AG04450 (cell line): ENCODE data around the gene KIF5C. TPM values are rescaled to one million over a fixed set of nuclear protein-coding genes. Genes with fewer than 3 reads are reported as not detected.
A peak's percentile ranks its signal among the peaks of the same experiment; 100 is the strongest.

Source experiments
- CTCF ChIA-PET: fragments of 300-600, 350-600 bp; formaldehyde crosslinking; extraction: SDS; loops from one replicate; lab custom pipeline; 2022; ENCODE audit warnings: antibody characterized with exemption, inconsistent platforms; lab: Charles Lee
- POLR2A ChIA-PET: fragments of 350-600 bp; formaldehyde crosslinking; extraction: SDS; loops from one replicate; lab custom pipeline; 2021; ENCODE audit warnings: antibody characterized with exemption, inconsistent platforms; lab: Yijun Ruan, JAX
- DNase-seq: peaks from one replicate; pipeline ENCODE4 v3.0.0-alpha.2; 2011; ENCODE audit warnings: low read depth, low spot score
- H3K27ac ChIP-seq: one replicate; pipeline ENCODE4 v1.5.1; 2012; ENCODE audit warnings: low read depth, low read length, control low read depth
- H3K27me3 ChIP-seq: one replicate; pipeline ENCODE4 v1.6.0; 2012; ENCODE audit warnings: low read length; ENCODE audit not compliant: control insufficient read depth, insufficient read depth
- H3K4me3 ChIP-seq: 2 replicates; pipeline ENCODE4 v1.5.1; 2011; ENCODE audit warnings: mild to moderate bottlenecking, low read depth, low read length, control low read depth
- H3K9me3 ChIP-seq: 2 replicates; pipeline ENCODE4 v1.5.1; 2012; ENCODE audit warnings: low read length; ENCODE audit not compliant: control insufficient read depth, insufficient read depth
- polyA plus RNA-seq: library from polyadenylated mRNA; depleted of rRNA; stranded (reverse); fragments of >200 nt; gene quantifications from 2 replicates; pipeline ENCODE4 v1.2.3, GENCODE V29; 2011
- TF ChIP-seq, protein P1 (sequence below): IDR thresholded peaks from 2 replicates; pipeline ENCODE4 v1.5.1; 2011; ENCODE audit warnings: low read depth, low read length, control low read depth, inconsistent platforms

The KIF5C gene
- polyA plus RNA-seq, 1 experiment = 0.12 TPM

DNA sequence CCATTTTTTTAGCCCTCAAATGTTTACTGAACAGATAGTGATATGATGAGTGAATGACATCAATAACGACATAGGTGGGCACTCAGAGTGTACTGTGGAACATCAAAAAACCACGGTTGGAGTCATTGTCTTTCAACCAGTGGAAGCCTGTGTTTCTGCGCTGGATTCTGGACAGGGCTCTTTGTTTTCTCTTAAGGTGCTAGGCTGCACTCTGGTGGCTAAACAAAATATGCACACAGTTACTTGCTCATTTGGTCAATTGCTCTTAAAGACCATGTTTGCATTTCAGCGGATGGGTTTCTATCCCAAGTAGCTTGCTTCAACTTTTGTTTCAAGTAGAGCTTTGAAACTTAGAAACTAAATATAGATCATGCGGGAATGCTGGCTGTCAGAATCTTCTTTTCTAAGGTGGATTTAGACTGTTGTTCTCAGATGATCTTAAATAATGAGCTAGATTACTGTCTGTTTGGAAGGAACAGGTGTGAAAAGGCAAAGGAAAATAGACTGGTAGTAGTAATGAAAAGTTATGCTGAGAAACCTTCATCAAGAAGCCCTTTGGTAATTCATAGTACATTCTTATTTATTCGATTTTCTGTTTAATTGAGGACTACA is 115.0 kb downstream of the KIF5C start:
- Histone ChIP-seq H3K27ac (no peak overlapping the region), H3K27me3 (peaks cover 5% of the 10 kb centered on the region), H3K9me3 (no peaks in the 10 kb centered on the region), H3K4me3 (no peak overlapping the region)
- TF ChIP-seq, protein P1, sequence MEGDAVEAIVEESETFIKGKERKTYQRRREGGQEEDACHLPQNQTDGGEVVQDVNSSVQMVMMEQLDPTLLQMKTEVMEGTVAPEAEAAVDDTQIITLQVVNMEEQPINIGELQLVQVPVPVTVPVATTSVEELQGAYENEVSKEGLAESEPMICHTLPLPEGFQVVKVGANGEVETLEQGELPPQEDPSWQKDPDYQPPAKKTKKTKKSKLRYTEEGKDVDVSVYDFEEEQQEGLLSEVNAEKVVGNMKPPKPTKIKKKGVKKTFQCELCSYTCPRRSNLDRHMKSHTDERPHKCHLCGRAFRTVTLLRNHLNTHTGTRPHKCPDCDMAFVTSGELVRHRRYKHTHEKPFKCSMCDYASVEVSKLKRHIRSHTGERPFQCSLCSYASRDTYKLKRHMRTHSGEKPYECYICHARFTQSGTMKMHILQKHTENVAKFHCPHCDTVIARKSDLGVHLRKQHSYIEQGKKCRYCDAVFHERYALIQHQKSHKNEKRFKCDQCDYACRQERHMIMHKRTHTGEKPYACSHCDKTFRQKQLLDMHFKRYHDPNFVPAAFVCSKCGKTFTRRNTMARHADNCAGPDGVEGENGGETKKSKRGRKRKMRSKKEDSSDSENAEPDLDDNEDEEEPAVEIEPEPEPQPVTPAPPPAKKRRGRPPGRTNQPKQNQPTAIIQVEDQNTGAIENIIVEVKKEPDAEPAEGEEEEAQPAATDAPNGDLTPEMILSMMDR = peak; percentile 75
- CTCF ChIA-PET = interaction anchor here (0.6 to 1.7 kb wide), 21 partner anchors 17 to 1060 kb away, joined by 3 to 14 read pairs (median 3); no protein-coding TSS in a partner anchor
- POLR2A ChIA-PET = no interaction called here
- peak; percentile 44 for DNase-seq

DNA sequence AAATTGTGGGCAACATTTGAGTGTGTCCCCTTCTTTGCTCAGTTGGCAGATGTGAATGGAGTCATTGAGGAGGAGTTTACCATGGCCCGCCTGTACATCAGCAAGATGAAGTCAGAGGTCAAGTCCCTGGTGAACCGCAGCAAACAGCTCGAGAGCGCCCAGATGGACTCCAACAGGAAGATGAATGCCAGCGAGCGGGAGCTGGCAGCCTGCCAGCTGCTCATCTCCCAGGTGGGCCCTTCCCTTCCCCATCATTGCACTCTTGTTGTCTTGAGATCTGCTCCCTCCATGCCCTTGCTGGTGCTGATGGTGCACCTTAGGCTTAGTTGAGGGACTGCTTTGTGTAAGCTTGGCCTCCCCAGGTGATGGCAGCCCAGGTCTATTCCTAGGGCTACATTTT is 115.9 kb downstream of the KIF5C start:
- Histone ChIP-seq H3K27me3 (peaks cover 5% of the 10 kb centered on the region), H3K9me3 (no peaks in the 10 kb centered on the region), H3K27ac (no peak overlapping the region), H3K4me3 (no peak overlapping the region)
- ChIA-PET POLR2A (no interaction called here), CTCF (interaction anchor here (1.1 to 1.7 kb wide), 5 partner anchors 350 to 1053 kb away, joined by 3 to 6 read pairs (median 4); no protein-coding TSS in a partner anchor)
- TF ChIP-seq, protein P1 = no peak
- no peak for DNase-seq

DNA sequence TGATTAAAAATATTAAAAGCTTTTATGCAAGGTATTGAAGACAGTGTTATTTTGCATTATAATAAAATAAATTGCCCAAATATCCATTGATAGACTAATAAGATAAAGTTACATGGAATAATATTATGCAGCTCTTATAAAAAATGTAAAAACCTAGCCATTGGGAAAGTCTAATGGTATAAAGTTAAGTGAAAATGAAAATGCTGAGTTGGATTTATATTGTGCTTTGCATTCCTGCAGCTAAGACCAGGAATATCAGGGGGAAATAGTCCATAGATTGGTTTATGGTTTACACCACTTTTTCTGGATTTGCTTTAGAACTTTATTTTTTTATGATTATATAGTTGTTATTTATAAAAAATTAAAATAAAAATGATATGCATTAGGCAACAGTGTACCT is 117.4 kb downstream of the KIF5C start:
- Histone ChIP-seq H3K4me3 (no peak overlapping the region), H3K27ac (no peak overlapping the region), H3K27me3 (peaks cover 5% of the 10 kb centered on the region), H3K9me3 (no peaks in the 10 kb centered on the region)
- TF ChIP-seq, protein P1 = no peak
- ChIA-PET CTCF (interaction anchor here (0.6 to 1.4 kb wide), 2 partner anchors 354 to 1055 kb away, joined by 4 read pairs; no protein-coding TSS in a partner anchor), POLR2A (no interaction called here)
- DNase-seq = no peak

DNA sequence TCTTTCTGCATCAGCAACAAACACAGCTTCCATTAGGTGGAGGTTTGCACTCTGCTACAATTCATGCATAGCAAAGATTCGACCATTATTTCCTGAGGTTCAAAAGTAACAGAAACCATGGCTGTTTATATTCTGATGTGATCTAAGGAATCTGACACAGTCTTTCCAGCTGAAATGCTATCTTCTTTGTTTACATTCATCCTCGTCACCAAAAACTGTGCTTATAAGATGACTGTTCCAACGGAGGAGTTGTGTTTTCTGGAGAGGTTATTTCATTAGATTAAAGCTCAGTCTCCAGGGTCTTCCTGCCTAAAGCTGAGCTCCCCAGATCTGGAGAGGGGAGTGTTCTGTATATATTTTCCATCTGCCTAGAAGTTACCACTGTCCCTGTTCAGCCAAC is 118.3 kb downstream of the KIF5C start:
- TF ChIP-seq, protein P1 = no peak
- Histone ChIP-seq H3K9me3 (no peaks in the 10 kb centered on the region), H3K27me3 (peaks cover 3% of the 10 kb centered on the region), H3K4me3 (no peak overlapping the region), H3K27ac (no peak overlapping the region)
- ChIA-PET POLR2A (no interaction called here), CTCF (interaction anchor here (0.6 to 1.4 kb wide), 3 partner anchors 67 to 1055 kb away, joined by 3 to 7 read pairs (median 5); no protein-coding TSS in a partner anchor)
- no peak for DNase-seq

DNA sequence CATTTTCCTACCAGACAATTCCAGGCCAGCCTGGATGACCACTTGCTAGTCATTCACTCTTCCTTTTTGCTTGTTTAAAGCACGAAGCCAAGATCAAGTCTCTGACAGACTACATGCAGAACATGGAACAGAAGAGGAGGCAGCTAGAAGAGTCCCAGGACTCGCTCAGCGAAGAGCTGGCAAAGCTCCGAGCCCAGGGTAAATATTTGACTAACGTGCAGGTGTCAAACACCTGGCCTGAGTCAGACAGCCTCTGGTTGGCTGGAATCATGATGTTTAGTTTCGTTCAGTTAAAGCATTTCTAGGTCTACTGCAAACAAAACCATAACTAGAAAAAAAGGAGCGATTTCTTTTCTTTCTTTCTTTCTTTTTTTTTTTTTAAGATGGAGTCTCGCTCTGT is 119.3 kb downstream of the KIF5C start:
- no peak overlapping the region for H3K27ac ChIP-seq
- no peaks in the 10 kb centered on the region for H3K9me3 ChIP-seq
- no peak overlapping the region for H3K4me3 ChIP-seq
- ChIA-PET CTCF (interaction anchor here (1.3 to 1.4 kb wide), 2 partner anchors 354 to 1056 kb away, joined by 5 to 7 read pairs; no protein-coding TSS in a partner anchor), POLR2A (no interaction called here)
- TF ChIP-seq, protein P1 = no peak
- no peak for DNase-seq
- H3K27me3 ChIP-seq = peaks cover 3% of the 10 kb centered on the region
